HPDE6-E6E7 (cell line): ENCODE measurements around the gene PPP1R12B.
"Not testable (repeated sequence)": the region's sequence is repeated elsewhere in the genome, so short reads cannot be mapped to it uniquely, and the experiment has no call there.

ENCODE experiments used
- DNase-seq: peaks from one replicate; pipeline ENCODE4 v3.0.0; 2011; ENCODE audit warnings: missing footprints; ENCODE audit errors: extremely low spot score

Gene PPP1R12B

GRCh38 chr1:202605515-202605914 is 257.0 kb downstream of the PPP1R12B start:
- no peak for DNase-seq

- DNase-seq = not testable (repeated sequence)
Measured at GRCh38 chr1:202612036-202612435, 263.5 kb downstream of the PPP1R12B start.

- no peak for DNase-seq
Measured at GRCh38 chr1:202613571-202613970, 265.1 kb downstream of the PPP1R12B start.

- DNase-seq = not testable (repeated sequence)
Measured at GRCh38 chr1:202614363-202615207, 266.1 kb downstream of the PPP1R12B start.

- DNase-seq = not testable (repeated sequence)
Measured at GRCh38 chr1:202615208-202615500, 266.7 kb downstream of the PPP1R12B start.

GRCh38 chr1:202615501-202616354 is 267.2 kb downstream of the PPP1R12B start:
- no peak for DNase-seq

GRCh38 chr1:202616355-202616915 is 267.9 kb downstream of the PPP1R12B start:
- no peak for DNase-seq

GRCh38 chr1:202619012-202619411 is 270.5 kb downstream of the PPP1R12B start:
- DNase-seq = not testable (repeated sequence)

- DNase-seq = no peak
Measured at GRCh38 chr1:202619505-202619904, 271.0 kb downstream of the PPP1R12B start.

GRCh38 chr1:202620036-202620435 is 271.5 kb downstream of the PPP1R12B start:
- not testable (repeated sequence) for DNase-seq

- DNase-seq = no peak
Measured at GRCh38 chr1:202621446-202621845, 272.9 kb downstream of the PPP1R12B start.

GRCh38 chr1:202622388-202622787 is 273.9 kb downstream of the PPP1R12B start:
- DNase-seq = no peak

GRCh38 chr1:202623075-202623474 is 274.6 kb downstream of the PPP1R12B start:
- no peak for DNase-seq

- DNase-seq = not testable (repeated sequence)
Measured at GRCh38 chr1:202623476-202623875, 275.0 kb downstream of the PPP1R12B start.

- no peak for DNase-seq
Measured at GRCh38 chr1:202624088-202624780, 275.7 kb downstream of the PPP1R12B start.

- DNase-seq = no peak
Measured at GRCh38 chr1:202624781-202625108, 276.2 kb downstream of the PPP1R12B start.

GRCh38 chr1:202625416-202626360 is 277.2 kb downstream of the PPP1R12B start:
- peak; percentile 56 for DNase-seq

GRCh38 chr1:202627036-202627435 is 278.5 kb downstream of the PPP1R12B start:
- DNase-seq = not testable (repeated sequence)

- no peak for DNase-seq
Measured at GRCh38 chr1:202627841-202628565, 279.5 kb downstream of the PPP1R12B start.

- no peak for DNase-seq
Measured at GRCh38 chr1:202628646-202629215, 280.2 kb downstream of the PPP1R12B start.
